AML-193 (cell line): Measurements from ENCODE around the gene OR8B3.

Experiments
- DNase-seq, 2 experiments: peaks; one replicate each; lab custom pipeline; 2025; lab: John Stamatoyannopoulos, UW

OR8B3 gene

DNA sequence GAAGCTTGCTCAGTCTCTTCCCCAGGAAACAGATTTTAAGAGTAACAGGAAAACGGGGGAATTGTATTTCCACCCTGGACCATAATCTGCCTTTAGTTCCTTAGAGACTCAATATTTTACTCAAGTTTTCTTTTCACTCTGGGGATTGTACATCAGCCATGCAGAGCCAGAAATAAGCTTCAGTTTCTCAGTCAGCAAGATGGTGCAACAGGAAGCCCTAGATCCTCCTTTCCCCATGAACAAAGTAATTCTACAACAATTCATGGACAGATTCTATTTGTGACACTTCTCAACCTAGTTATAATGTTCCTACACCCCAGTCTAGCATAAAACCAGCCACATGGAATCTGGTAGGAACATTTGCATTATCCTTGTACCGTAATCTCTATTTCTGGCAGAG is 39.3 kb downstream of the OR8B3 start:
- DNase-seq, result no peak

DNA sequence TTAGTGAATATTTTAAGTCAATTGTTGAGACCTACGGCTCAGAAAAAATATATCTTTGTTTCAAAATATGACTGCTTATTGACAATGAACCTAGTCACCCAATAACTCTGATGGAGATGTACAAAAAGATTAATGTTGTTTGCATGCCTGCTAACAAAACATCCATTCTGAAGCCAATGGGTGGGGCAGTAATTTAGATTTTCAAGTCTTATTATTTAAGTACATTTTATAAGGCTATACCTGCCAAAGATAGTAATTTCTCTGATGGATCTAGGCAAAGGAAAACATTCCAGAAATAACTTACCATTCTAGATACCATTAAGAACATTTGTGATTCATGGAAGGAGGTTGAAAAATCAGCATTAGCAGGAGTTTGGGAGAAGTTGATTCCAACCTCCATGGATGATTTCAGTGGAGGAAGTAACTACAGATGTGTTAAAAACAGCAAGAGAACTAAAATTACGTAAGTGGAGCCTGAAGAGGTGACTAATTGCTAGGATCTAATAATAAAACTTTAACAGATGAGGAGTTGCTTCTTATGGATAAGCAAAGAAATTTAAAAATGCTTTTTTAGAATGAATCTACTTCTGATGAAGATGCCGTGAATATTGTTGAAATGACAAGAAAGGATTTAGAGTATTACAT is 52.4 kb downstream of the OR8B3 start:
- DNase-seq, result no peak
